ENCODE results near the gene ASF1B. TPM values are rescaled to one million over a fixed set of nuclear protein-coding genes. Genes with fewer than 3 reads are reported as not detected.
"Not testable (repeated sequence)": the region's sequence is repeated elsewhere in the genome, so short reads cannot be mapped to it uniquely, and the experiment has no call there.

ASF1B gene
- 10 to 100 TPM; 15.7 to 19.0 (median 16.3) TPM for polyA plus RNA-seq (ENCODE audit: insufficient read length in 3 of 3)

GRCh38 chr19:14136509-14137281 lies at the start of gene ASF1B:
TSS of gene ASF1B (minus strand) at chr19:14136589. CDS start at chr19:14136456, 133 bp downstream.
- DNase-seq (ENCODE audit: low read depth in 3 of 3, low spot score in 2 of 3), result peak; percentile 97 to 99 (median 98)

- not testable (repeated sequence) for DNase-seq (ENCODE audit: low read depth in 3 of 3, low spot score in 2 of 3)
These were observed 49.3 kb upstream of the ASF1B start for GRCh38 chr19:14185691-14186090.

- no peak for DNase-seq (ENCODE audit: low read depth in 3 of 3, low spot score in 2 of 3)
These were observed 48.8 kb upstream of the ASF1B start for GRCh38 chr19:14185158-14185557.

- no peak for DNase-seq (ENCODE audit: low read depth in 3 of 3, low spot score in 2 of 3)
These were observed 47.5 kb upstream of the ASF1B start for GRCh38 chr19:14183741-14184350.

- DNase-seq (ENCODE audit: low read depth in 3 of 3, low spot score in 2 of 3), result no peak
These were observed 46.1 kb upstream of the ASF1B start for GRCh38 chr19:14182476-14182875.

GRCh38 chr19:14181906-14182305 lies 45.5 kb upstream of the ASF1B start:
- no peak for DNase-seq (ENCODE audit: low read depth in 3 of 3, low spot score in 2 of 3)

- DNase-seq (ENCODE audit: low read depth in 3 of 3, low spot score in 2 of 3), result not testable (repeated sequence)
These were observed 44.8 kb upstream of the ASF1B start for GRCh38 chr19:14181199-14181598.

- DNase-seq (ENCODE audit: low read depth in 3 of 3, low spot score in 2 of 3), result no peak
These were observed 41.2 kb upstream of the ASF1B start for GRCh38 chr19:14177496-14178074.

- DNase-seq (ENCODE audit: low read depth in 3 of 3, low spot score in 2 of 3), result no peak
These were observed 39.0 kb upstream of the ASF1B start for GRCh38 chr19:14175351-14175792.

- no peak for DNase-seq (ENCODE audit: low read depth in 3 of 3, low spot score in 2 of 3)
These were observed 38.5 kb upstream of the ASF1B start for GRCh38 chr19:14174883-14175282.

- no peak for DNase-seq (ENCODE audit: low read depth in 3 of 3, low spot score in 2 of 3)
These were observed 32.6 kb upstream of the ASF1B start for GRCh38 chr19:14168993-14169392.

GRCh38 chr19:14168259-14168972 lies 32.0 kb upstream of the ASF1B start:
- no peak for DNase-seq (ENCODE audit: low read depth in 3 of 3, low spot score in 2 of 3)

- no peak for DNase-seq (ENCODE audit: low read depth in 3 of 3, low spot score in 2 of 3)
These were observed 31.3 kb upstream of the ASF1B start for GRCh38 chr19:14167576-14168138.

GRCh38 chr19:14166999-14167575 lies 30.7 kb upstream of the ASF1B start:
- no peak for DNase-seq (ENCODE audit: low read depth in 3 of 3, low spot score in 2 of 3)

GRCh38 chr19:14165990-14166830 lies 29.8 kb upstream of the ASF1B start:
- DNase-seq (ENCODE audit: low read depth in 3 of 3, low spot score in 2 of 3), result no peak

GRCh38 chr19:14164724-14165493 lies 28.5 kb upstream of the ASF1B start:
- no peak for DNase-seq (ENCODE audit: low read depth in 3 of 3, low spot score in 2 of 3)

- no peak for DNase-seq (ENCODE audit: low read depth in 3 of 3, low spot score in 2 of 3)
These were observed 27.7 kb upstream of the ASF1B start for GRCh38 chr19:14164082-14164481.

- no peak for DNase-seq (ENCODE audit: low read depth in 3 of 3, low spot score in 2 of 3)
These were observed 26.5 kb upstream of the ASF1B start for GRCh38 chr19:14162871-14163297.

- no peak for DNase-seq (ENCODE audit: low read depth in 3 of 3, low spot score in 2 of 3)
These were observed 24.9 kb upstream of the ASF1B start for GRCh38 chr19:14161305-14161704.

All from right renal cortex interstitium (tissue), 3 donors.